HG03139 (cell line): Measurements from ENCODE around the gene TANGO2.

ENCODE experiments used
- ATAC-seq: cut with Tn5 transposase; IDR thresholded peaks from one replicate; pipeline ENCODE4 v1.9.1; 2021; ENCODE audit not compliant: unreplicated experiment

The TANGO2 gene

DNA sequence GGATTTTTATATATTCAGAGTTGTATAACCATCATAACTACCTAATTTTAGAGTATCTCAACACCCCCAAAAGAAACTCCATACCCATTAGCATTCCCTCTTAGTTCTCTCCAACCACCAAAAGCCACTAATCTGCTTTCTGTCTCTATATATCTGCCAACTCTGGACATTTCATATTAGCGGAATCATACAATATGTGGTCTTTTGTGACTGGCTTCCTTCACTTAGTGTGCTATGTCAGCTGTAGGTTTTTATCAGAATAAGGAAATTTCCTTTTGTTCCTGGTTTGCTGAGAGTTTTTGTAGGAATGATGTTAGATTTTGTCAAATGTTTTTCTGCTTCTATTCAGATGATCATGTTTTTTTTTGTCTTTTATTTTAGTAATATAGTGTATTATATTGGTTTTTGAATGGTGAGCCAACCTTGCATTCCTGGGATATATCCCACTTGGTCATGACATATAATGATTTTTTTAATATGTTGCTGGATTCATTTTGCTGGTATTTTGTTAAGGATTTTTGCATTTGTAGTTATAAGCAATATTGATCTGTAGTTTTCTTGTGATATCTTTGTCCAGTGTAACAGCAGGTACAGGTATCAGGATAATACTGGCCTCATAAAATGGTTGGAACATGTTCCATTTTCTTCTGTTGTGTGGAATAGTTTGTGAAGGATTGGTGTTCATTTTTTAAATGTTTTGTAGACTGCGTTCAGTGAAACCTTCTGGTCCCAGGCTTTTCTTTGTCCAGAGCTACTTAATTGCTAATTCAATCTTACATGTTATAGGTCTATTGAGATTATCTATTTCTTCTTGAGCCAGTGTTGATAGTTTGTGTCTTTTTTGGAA lies 75.9 kb downstream of the TANGO2 start:
- no peak for ATAC-seq

DNA sequence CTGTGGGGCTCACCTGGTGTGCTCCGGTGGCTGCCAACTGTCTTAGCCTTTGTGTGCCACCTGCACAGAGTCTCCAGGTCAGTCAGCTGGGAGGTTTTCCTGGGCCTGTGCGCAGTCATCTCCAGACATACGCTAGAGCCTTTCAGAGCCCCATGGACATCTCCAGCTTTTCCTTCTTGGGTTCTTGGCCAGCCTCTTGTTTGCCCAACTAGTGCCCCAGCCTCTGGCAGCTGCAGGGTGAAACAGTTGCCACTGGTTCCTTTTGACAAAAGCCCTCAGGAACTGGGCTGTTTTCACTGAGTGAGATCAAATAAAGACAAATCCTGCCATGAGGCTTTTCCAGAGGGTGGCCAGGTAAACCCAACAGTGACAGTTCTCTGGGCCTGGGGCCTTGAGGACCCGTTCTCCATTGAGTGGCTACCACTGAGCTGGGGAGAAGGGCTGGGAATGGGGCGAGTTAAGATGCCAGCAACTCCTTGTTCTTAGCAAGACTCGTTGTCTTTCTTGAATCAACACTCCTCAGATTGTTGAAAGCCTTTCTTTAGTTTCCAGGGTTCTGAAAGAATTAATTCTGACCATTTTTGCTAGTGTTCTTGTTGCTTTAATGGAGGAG lies 78.3 kb downstream of the TANGO2 start:
- no peak for ATAC-seq

DNA sequence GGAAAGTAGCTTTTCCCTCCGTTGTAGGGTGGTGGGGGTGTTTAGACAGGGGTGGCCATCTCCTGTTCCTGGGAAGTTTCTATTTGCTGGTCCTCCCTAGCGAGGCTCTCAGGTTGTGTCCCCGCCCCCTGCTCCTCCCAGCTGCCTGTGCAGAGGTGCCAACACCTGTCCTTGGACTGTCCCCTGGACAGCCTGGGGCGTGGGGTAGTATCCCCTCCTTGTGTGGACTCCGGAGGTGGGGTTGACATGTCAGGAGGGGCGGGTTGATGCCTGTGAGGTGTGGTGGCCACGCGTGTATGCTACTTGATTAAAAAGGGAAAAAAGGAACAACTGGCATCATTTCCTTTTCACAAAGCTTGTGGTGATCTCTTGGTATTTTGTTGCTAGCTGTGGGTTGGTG lies 80.7 kb downstream of the TANGO2 start:
- no peak for ATAC-seq

DNA sequence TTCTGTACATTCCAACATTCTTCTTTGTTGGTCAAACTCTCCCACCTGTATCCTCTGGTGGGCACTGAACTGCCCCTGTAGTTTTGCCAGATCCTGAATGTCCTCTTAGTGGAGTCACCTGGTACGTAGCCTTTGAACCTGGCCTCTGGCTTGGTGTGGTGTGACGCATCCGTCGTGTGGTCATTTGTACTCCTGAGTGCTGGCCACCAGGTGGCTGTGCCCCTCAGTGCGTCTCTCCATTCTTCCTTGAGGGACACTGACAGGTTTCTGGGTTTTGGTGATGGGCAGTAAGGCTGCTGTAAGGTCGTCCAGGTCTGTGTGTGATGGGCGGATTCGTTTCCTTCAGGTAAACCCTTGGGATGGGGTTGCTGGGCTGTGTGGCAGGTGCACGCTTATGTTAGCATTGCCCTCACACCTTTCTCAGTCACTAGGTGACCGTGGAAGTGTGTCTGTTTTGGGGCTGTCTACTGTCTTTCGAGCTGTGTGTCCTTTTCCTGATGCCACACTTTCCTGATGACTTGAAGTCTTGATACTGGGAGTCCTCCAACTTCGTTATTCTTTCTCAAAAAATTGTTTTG lies 81.4 kb downstream of the TANGO2 start:
- no peak for ATAC-seq

DNA sequence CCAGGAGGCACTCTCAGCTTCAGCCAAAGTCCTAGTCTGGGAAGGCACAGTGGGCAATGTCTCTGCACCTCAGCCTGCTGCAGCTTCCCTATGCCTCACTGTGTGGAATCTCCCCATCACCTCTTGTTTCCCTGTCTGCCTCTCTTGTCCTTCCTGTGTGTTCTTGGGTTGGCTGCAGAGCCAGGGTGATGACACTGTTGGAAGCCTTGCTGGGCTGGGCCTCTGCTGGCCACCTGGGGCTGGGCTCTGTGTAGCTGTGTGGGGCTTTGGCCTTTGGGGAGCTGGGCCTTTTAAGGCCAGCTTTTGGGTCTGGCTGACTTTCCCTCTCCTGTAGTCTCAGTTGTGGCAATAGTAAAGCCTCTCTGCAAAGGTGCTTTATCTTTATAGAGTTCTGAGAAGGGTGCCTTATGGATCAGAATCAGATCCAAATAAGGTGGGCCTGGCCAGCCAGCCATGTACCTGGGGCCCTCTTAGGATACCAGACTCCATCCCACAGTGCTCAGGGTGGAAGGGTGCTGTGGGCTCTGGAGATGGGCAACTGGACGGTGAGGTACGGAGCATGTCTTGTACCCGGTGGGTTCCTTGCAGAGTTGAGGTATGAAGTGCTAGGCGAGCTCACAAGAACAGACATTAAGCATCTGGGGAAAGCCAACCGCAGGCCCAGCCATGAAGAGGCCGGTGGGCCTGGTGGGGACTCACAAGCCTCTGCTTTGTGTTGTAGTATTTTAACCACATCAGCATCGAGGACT lies 84.7 kb downstream of the TANGO2 start:
- ATAC-seq: no peak

DNA sequence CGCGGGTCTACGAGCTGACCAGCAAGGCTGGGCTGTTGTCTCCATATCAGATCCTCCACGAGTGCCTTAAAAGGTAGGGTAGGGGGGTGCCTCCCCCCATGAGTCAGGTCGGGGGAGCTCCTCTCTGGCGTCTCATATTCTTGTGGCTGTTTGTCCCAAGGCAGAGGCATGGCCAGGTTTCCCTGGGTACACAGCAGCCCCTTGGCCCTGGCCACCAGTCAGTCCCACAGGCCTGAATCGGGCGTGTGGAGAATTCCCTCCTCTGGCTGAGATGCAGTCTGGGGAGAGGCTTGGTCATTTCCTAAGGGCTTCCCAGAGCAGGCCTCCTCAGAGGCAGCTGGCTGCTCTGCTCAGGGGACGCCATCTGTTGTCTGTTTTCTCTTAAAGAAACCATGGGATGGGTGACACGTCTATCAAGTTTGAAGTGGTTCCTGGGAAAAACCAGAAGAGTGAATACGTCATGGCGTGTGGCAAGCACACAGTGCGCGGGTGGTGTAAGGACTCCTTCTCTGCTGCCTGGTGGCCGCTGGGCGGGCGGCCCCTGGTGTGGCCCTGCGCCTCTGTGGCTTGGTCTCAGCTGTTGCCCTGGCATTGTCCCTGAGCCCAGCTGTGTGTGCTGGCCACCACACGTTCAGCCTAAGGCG lies 85.4 kb downstream of the TANGO2 start:
- ATAC-seq: no peak

DNA sequence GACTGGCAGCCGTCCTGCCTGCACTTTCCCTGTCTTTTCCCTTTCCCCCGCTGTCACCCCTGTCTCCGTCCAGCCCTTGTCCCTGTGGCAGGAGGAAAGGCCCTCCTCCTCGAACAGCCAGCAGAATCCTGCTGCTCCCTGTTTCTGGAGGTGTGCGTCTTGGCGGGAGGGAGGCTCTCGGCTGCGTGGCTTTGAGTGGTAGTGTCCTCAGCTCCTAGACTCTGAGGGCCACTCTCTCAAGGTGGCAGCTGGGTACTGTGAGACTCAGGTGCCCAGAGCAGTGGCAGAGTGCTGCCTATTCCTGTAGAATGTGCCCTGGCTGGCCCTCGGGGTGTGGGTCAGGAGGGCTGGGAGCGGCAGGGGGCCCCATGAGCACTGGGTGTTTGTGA lies 85.9 kb downstream of the TANGO2 start:
- ATAC-seq: no peak

DNA sequence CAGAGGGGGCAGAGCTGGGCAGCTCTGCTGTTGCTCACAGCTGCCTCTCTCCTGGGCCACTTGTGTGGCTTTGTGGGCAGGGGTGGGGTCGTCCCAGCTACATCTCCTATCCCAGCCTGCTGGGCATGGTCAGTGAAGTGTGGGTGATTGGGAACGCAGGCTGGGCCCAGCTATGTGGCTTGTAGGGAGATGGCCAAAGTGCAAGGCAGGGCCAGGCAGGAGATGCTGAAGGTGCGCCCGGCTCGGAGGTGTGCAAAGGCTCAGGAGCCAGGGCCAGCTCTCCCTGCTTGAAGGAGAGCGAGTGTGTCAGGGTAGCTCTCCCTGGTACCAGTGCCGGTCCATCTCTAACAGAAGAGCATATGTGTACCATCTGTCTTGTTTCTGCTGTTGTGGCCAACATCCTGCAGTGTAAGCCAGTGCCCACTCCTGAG lies 86.6 kb downstream of the TANGO2 start:
- ATAC-seq: no peak

DNA sequence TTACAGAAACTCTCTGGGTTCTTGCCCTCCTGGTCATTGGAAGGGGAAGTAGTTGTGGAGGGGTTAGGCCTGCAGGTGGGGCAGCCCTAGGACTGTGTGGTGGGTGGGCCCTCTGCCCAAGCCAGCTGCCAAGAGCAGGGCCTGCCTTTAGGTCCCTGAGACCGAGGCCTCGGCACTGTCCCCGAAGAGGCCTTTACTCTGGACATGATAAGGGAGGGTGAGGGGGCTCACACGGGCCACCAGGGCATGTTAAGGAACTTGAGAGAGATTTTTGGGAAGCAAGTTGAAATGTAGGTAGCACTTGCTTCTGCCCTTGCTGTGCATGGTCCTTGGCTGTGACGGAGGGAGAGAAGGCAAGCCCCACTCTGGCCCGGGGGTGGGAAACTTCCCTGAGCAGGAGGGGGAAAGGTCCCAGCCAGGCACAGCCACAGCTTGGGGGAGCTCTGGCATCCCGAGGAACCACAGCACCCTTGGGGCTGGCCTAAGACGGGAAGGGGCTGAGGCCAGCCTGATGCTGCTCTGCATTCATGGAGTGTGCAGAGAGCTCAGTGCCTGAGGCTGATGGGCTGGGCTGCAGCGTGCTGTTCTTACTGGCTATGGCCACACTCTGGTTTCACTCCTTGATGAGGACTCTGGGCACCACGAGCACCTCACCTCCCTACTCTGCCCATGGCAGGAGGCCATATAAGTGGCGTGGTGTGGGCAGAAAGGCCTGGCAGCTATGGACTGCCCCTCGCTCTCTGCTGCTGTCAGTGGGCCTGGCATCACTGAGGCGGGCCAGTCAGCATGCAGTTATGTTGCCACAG lies 87.2 kb downstream of the TANGO2 start:
- no peak for ATAC-seq

DNA sequence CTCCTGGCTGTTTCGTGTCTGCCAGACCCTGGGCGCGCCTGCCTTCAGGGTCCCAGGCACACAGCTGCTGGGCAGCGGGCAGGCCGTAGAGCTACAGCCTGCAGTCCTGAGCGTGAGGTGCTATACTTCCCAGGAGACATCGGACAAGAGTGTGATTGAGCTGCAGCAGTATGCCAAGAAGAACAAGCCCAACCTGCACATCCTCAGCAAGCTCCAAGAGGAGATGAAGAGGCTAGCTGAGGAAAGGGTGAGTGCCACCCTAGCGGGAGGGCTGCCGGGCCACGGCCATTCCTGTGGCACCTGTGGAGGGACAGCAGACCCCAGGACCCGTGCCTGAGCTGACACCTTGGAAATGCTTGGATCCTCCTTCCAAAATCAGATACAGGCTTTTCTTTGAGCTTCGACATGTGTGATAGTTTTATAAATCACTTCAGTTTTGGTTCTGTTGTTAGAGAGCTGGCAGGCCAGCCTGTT lies 87.9 kb downstream of the TANGO2 start:
- ATAC-seq: no peak

DNA sequence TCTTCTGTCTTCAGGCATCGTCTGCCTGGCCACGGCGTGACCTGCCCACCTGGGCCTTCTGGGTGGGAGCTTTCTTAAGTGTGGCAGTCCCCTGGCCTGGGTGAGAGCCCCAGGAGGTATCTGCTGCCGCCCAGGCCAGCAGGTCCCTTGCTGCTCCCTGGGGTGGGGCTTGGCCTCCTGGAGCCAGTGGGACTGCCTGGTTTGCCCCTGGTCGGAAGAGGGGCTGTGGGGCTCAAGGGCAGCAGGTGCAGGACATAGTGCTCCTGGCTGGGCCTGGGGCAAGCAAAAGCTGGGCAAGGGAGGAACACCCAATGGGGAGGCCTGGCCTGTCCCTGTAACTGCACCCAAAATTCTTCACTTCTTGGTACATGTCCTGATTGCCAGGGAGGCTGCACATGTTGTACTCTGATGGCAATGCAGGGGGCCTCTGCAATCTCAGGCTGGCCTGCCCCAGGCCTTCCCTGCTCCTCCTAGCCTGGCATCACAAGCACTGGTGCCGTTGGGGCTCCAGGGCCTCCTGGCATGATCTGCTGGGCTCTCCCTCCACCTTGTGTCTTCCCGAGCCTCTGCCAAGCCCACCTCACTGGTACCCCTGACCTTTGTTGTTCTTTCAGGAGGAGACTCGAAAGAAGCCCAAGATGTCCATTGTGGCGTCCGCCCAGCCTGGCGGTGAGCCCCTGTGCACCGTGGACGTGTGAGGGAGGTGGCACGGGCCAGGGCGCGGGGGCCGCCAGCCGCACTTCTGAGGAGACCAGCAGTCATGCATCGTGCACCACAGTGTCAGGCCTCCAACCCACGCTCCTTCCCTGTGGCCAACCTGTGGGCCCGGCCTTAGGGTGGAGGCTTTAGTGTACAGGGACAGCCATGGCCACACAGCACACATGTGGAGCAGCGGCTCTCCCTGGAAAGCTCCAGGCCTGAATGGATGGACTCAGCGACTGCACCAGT lies 88.8 kb downstream of the TANGO2 start:
- ATAC-seq: no peak

DNA sequence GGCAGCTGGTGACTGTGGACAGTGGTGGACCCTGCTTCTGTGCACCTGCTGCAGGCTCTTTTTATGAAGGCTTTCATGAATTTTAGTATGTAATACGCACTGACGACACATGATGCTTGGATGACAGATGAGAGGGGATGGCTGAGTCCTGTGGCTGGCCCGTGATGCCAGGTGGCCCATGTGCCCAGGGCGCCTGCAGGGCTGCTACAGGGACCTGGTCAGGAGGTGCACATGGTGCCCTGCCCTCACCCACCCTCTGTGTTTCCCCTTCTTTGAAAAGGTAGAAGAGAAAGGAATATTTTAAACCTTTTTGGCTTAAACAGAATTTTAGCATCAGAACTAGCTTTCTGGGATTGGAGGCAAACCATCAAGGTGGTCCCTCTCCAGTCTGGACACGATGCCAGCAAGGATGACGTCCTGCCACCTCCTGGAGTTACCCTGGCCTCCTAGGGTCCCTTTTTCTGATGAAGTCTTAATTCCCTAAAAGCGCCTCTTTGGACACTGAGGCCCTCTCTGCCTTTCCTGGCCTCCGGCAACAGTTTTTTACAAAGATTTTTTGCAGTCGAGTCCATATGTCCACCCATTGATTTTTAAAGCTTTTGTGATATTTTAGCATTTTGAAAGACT lies 89.6 kb downstream of the TANGO2 start:
- no peak for ATAC-seq

DNA sequence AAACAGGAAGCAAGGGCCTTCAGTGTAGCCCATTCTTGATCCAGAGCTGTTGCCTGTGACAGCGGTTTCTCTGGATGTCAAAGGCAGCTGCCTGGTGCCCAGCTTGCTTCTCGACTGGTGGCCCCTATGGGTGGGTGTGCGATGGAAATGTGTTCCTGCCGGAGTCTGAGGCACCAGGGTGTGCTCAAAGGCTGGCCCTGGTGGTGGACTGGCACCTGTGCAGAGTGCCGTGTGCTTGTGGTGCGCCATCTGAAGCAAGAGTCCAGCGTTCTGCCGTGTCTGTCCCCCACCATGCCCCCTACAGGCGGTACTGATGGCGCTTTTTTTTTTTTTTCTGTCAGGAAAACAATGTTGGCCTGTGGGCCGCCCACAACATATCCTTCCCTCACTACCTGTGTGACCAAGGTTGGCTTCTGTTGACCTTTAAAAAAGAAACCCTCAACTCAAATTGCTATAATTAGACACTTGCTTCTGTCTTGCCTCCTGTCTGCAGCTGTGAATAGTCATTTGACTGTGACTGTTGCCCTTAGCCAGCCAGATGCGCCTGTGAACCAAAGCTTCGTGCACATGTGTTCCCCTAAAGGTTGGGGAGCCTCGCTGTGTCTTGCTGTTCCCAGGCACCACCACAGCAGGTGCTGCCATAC lies 90.3 kb downstream of the TANGO2 start:
- no peak for ATAC-seq

DNA sequence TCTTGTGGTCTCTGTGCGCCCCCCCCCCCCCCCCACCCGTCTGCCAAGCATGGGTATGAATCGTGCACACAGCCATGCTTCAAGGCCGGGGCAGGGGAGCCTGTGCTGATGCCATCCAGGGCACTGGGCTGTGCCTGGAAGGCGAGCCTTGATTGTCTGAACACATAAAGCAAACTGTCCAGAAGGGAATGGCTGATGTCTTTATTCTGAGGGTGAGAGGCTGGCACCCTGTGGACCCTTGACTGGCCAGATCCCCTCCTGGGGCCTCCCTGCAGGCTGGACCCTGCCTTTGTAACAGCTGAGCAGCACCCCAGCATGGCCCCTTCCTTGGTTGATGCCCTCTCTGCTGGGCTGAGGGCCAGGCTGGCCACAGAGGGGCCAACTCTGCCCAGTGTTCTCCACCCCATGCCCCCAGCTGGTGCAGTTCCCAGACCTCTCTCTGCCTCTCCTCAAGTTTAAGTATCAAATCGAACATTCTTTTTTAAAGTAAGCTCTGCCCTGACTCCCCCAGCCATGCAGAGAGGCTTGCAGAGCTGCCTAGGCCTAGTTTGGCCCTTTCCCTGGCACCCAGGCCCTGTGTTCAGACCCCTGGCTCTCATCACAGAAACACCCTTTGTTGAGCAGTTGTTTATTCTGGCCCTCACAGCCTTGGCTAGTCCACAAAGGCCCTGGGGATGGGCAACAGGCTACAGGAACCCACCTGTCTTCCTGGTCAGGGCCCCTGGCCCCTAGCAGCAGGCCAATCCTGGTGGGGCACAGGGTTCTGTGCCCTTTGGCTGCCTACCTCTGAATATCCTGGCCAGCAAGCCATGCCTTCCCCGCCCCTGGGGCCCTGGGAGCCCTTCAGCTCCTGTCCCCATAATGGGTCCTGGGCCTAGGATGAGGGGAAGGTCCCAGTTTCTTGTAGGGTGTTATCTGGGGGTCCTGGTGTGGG lies 91.0 kb downstream of the TANGO2 start:
- no peak for ATAC-seq

DNA sequence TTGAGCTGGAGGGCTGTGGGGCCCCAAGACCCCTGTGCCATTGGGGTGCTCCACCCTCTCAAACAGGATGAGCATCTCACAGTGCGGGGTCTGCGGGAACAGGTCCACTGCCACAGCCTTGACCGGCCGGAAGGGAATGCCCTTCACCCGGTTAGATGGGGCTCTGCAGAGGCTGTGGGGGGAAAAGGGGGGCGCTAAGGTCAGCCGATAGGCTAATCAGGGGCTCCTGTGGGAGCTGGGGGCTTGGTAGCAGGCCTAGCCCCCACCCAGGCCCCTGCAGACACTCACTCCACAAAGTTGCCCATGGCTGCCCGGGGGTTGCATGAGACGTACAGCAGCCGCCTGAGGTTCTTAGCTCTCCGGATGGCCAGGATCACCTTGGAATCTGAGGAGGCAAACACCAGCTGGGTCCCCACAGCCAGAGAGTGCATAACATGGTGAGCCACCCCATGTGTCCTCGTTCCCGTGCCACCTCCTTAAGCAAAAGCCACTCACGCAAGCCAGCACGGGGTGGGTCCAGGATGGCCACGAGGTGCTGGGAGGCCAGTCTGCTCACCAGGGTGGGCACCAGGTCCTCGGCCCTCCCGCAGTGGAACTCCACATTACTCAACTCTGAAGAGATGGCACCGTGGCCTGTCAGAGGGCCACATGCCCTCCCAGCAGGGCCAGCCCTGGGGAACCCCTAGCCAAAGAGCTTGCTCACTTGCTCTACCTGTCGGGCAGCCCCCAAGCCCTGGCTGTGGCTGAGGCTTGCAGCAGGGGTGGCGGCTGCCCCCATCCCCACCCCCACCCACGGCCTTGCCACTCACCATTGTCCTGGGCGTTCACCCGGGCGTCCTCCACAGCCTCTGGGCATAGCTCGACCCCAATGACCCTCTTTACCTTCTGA lies 92.0 kb downstream of the TANGO2 start:
- ATAC-seq: no peak
